ENCODE data around the gene INPP4A.

The INPP4A gene

DNA sequence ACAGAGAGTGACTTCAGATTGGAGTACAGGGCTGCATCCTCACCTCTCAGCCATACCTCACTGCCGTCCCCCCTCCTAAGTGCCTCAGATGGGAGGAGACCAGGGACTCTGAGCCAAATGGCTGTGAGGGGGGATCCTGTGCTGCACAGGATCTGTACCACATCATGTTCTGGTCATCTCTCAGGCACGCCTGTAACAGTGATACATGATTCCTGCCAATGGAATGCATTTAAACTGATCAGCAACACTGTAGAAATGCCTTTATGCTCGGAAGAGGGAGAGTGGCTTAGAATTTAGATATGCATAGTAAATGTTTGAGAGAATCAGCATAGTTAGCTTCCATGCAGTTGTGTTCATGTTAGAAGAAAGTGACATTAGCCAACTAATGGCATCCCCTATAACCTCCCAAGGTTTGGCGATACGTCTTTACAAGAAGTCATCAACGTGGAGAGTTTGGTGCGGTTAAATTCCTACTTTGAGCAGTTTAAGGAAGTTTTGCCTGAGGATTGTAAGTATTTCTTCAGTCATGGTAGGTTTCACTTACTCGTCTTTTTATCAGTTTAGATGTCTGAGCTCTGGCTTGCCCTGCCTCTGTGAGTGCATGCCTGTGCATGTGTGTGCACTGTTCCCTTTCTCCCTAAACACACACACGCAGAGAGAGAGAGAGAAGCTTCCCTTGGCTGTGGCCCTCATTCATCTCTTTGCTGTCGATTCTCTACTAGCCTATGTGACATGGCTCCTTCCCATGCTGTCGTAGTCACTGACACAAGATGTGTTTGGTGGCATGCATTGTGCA is 123.7 kb downstream of the INPP4A start:
- FAIRE-seq, result no peak

DNA sequence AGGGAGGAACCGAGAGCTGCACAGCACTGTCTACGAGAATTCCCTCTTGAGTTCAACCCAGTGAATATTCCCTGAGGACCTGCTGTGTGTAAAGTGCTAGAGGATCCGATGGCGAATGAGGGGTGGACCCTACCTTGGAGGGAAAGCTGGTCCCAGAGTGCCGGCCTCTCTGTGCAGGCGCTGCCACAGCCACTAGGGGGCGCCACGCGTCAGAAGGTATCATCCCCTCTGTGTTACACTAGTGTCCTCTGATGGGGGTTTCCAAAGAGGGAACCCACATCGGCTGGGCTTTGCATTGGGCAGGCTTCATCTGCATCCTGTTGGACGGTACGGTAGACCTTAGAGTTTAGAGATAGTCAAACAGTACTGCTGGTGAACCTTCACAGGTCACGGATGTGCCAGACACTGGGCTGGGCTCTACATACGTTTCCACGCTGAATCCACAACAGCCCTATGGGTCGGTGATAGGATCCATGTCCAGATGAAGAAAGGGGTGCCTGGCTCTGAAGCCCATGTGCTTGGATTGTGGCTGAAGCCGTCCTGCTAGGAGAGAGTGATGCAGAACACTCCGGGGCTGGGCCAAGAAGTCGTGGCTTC is 124.6 kb downstream of the INPP4A start:
- no peak for FAIRE-seq

- no peak for FAIRE-seq
These were observed 125.3 kb downstream of the INPP4A start for GRCh38 chr2:98569915-98570314.

DNA sequence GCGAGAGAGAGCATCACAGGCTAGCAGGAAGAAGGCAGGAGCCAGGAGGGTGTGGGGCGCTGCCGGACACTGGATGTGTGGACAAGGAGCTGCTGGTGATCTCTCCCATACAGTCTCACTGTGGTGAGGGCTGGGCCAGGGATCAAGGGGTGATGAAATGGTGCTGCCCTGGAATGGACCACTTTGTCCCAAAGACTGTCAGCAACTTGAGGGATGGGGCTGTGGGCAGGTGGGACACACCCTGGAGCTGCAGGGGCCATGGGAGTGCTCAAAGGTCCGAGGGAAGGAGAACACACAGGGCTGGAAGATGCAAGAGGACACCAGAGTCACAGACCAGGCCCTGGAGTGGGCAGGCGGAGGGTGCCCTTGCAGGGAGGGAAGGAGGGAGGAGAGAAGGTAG is 125.7 kb downstream of the INPP4A start:
- FAIRE-seq, result no peak

DNA sequence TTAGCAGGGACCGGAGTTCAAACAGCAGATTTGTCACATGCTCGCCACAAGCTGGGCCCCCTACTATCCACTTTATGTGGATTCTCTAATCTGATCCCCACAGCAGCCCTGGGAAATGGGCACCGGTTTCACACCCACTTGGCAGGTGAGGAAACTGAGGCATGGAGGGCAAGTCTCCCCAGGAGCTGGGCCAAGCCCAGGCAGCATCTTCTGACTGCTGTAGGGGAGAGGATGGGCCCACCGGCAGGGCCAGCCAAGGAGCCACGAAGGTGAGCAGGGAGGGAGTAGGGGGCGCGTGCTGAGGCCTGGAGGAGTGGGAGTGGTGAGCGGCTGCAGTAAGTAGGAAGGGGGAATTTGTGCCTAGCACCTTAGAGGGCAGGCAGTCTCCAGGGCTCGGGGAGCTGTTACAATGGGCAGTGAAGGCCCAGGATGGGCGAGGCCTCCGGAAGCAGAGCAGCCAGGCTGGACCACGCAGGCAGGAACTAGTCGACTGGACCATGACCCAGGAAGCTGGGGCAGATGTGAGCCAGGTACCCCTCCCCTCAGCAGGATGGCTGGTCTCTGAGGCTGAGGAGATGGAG is 126.6 kb downstream of the INPP4A start:
- no peak for FAIRE-seq

- no peak for FAIRE-seq
These were observed 127.1 kb downstream of the INPP4A start for GRCh38 chr2:98571796-98572195.

DNA sequence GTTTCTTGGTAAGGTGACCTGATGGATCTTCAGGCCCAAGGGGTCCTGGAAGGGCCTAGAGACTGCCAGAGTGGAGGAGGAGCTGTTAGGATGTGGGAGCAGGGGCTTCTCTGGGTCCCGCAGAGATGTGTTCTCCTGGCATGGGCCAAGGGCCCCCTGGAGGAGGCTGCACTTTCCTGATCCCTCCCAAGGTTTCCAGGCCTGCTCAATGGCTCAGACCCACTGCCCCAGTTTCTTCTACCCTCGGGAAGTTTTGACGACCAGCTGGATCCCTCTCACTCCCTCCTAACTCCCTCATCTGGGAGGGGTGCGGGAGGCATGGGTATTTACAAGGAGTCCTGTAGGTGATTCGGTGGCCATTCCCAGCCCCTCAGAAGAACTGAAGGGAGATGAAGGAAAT is 127.6 kb downstream of the INPP4A start:
- no peak for FAIRE-seq

DNA sequence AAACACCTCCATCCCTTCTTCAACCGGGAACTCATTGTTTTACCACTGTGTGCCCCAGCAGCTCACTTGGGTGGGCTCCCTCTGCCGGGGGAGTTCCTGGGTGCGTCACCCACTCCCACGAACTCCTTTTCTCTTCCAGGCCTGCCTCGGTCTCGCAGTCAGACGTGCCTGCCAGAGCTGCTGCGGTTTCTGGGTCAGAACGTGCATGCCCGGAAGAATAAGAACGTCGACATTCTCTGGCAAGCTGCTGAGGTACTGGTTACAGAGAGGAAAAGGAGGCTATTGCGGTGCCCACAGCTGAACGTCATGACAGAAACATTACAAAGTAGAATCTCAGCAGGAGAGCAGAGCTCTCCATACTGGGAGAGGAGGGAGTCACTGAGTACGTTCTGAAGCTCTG is 128.0 kb downstream of the INPP4A start:
- no peak for FAIRE-seq

DNA sequence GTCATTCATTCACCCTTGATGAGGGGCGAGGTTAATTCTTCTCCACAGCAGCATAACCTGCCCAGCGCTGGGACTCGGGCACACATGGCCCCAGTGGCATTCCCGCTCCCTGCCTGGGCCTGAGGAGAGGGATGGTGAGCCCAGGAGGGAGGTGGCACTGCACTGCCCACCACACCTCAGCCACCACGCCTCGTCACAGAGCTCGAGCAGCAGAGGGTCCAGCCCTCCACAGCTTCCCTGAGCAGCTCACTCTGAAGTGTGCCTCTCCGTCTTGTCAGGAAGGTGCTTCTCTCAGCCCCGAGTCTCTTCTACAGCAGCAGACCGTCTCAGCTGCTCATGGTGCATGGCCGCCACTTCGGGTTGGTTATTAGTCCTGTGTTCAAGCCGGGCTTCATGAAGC is 128.8 kb downstream of the INPP4A start:
- FAIRE-seq, result no peak

DNA sequence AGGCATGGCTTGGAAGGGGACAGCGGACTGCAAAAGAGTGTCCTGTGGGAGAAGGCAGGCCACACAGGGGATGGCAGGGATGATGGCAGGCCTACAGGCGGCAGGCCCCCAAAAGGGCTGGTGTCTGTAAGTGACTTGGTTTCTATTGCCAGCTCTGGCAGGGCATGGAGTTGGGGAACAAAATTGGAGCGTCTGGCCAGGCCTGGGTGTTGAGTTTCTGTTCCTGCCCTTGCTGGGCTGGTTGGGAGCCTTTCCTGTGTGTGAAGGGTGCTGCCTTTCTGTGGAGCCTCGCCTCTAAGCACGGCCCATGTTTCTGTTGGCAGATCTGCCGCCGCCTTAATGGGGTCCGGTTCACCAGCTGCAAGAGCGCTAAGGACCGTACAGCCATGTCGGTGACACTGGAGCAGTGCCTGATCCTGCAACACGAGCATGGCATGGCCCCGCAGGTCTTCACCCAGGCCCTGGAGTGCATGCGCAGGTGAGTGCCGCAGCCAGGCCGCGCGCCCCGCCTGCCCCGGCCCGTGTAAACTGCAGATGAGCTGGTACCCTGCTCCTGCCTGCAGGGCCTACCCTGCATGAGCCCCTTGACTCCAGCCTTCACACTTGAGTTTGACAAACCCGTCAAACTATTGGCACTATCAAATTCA is 132.1 kb downstream of the INPP4A start:
- FAIRE-seq, result no peak

DNA sequence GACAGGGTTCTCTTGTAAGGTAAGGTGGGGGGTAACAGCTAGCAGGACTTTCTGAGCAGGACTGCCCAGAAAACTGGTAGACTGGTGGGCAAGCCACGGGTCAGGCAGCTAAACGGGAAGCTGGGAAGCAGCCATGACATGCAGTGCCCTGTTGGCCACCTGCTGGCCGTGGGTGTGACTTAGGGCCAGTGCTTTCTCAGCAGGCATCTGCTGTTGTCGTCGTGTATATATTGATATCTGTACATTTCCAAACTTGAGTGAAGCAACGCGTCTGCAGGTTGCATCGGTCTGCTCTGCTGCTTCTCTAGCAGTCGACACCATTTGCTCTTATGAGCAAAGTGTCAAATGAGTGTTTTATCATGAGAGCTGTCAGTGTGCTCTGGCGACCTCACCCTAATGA is 132.7 kb downstream of the INPP4A start:
- FAIRE-seq, result no peak

- no peak for FAIRE-seq
These were observed 133.6 kb downstream of the INPP4A start for GRCh38 chr2:98578231-98578630.

DNA sequence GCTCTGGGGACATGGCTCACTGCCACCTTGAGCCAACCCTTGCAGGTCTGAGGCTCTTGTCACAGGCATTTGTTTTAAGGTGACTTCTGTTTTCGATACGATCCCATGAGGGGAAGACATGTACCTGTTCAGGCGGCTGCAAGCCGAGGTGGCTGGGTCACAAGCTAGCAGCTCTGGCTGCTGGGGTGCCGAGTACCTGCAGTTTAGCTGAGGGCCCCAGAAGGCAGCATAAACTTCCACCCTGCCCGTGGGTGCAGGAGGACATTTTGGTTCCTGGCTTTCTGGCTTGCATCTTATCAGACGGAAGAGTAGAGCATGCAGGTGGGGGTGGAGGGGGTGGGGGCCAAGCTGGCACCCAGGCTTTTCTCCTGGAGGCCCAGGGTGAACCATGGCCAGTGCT is 135.3 kb downstream of the INPP4A start:
- no peak for FAIRE-seq

DNA sequence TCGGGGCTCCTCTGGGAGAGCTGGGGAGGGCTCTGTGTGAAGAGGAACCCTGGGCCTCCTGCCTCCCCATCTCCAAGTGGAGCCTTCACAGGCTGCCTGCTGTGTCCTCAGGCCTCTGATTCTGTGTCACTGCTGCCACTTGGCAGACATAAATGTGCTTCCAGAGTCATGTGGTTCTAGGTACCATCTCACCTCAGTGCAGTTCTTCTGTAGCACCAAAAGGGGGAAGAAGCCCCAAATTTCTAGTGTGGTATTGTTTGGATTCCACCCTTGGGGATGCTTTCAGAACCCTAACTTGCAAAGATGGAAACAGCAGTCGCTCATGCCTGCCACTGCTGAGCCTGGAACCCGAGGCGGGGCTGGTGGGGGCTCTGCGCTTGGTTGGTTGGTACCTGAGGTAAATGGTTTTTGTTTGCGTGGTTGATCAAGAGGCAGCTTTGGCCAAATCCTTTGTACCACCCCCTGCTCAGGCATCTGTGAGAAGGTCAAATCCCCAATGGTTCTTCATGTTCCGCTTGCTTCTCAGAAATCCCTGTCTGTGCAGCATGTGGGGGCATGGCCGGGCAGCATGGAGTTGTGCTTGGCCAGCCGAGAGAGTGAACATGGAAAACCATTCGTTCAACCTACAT is 136.1 kb downstream of the INPP4A start:
- no peak for FAIRE-seq

DNA sequence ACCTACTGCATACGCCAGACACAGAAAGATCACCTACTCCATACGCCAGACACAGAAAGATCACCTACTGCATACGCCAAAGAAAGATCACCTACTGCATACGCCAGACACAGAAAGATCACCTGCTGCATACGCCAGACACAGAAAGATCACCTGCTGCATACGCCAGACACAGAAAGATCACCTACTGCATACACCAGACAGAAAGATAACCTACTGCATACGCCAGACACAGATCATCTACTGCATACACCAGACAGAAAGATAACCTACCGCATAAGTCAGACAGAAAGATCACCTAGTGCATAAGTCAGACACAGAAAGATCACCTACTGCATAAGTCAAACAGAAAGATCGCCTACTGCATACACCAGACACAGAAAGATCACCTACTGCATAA is 137.9 kb downstream of the INPP4A start:
- FAIRE-seq, result no peak

DNA sequence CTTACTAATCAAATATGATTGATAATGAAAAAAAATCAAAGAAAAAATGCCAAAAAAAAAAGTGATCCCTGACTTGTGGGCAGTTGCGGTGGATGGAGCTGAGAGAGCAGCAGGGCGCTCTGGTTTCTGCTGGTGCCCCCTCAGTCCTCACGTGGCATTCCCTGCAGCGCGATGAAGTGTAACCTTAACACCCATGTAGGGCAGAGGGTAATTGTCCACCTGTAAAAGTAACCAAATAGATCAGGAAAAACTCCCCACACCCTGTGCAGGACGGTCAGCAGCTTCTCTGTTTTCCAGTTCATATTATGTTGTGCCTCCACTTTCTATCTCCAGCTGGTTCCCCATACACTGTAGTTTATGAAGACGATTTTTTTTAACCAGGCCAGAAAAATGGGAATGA is 138.6 kb downstream of the INPP4A start:
- FAIRE-seq, result no peak

DNA sequence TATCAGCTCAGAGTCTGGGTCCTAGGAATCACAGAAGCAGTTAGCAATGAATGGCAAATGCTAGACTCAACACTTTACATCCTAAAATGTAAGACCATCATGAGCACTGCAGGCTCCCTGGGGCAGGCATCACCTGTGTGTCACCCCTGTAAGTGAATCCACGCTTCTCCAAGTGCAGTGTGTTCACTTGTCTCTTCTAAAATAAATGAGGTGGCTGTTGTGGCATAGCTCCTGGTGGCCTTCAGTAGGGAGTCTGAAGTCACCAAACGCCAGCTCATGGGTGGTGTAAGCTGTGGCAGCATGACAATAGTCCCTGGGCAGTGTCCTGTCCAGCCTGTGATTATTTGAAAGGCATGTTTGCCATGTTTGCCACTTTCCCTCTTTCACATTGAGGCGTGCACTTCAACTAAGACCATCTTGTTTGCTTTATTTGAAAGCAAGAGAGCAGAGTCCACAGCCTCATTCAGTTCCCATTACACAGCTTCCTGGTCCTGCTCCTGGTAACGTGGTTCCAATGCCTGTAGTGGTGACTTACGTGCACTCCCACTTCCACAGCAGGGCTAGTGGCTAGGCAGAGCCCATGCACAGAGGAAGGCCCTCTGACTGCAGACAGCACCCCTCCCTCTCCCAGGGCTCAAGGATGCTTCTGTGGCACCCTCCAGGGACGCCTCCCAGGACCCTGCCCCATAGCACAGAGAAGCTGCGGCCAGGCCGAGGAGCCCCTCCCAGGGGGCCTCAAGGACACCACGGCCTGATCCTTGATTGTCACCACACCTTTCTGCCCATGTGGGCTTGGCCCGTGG is 139.4 kb downstream of the INPP4A start:
- no peak for FAIRE-seq

- no peak for FAIRE-seq
These were observed 140.7 kb downstream of the INPP4A start for GRCh38 chr2:98585386-98585785.

DNA sequence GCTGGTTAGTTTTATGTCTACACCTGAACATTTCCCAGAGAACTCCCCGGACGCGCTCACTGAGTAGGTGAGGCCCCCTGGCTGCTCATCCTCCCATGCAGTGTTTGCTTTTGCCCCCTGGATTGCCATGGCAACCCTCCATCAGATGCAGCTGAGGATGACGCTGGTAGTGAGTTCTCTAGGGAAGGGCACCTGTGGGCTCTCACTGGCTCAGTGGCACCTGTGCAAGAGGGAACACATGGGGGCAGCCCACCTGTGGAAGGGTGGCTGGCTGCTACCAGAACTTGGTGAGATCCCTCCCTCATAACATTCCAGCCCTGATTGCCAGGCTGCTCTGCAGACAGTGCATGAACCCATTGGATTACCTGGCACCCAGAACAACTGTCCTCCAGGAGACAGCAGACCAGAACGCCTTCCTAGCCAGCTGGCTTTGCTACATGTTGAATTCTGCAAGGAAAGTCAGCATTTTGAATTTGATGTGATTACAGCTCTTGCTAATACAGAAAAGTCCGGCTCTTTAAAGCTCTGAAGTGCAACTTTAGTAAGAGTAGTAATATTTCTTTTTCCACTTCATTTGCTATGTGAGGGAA is 142.0 kb downstream of the INPP4A start:
- FAIRE-seq, result no peak

DNA sequence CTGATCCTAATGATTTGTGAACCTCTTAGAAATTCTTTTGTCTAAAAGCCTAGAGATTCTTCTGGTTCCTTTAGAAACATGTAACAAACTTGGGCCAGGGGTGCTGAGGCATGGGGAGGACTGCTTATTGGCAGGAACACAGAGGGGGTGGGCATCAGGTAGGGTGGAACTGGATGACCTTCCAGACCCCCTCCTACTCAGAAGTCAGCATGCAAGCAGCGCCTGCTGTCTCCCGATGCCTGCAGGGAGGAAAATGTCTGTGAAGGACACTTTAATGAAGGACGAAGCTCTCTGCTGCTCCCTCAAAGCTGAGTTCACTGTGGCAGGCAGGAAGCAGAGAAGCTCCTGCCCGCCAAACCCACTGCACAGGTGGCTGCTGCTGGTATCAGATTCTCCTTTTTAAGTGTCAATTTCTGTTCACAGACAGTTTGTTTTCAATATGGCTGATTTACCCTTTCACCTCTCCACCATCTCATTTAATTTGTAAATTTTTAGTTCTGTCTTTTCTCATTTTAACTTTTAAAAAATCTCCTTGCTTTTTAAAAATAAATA is 144.3 kb downstream of the INPP4A start:
- no peak for FAIRE-seq

GRCh38 chr2:98589489-98589888 is 144.8 kb downstream of the INPP4A start:
- no peak for FAIRE-seq

GRCh38 chr2:98592565-98592964 is 147.9 kb downstream of the INPP4A start:
- FAIRE-seq, result no peak

All from colon (tissue), 2 donors.